GM23338 (cell line): Measurements from ENCODE around the gene NDUFS6. TPM values are rescaled to one million over a fixed set of nuclear protein-coding genes. Genes with fewer than 3 reads are reported as not detected.

Source experiments
- ATAC-seq: fragments of 200-7000 bp; cut with Tn5 transposase; 3 replicates; pipeline ENCODE4 v1.9.1; 2020
- DNase-seq: peaks from one replicate; pipeline ENCODE4 v3.0.0-alpha.2; 2015; ENCODE audit warnings: low spot score
- H2AFZ ChIP-seq: fragments of 200-600 bp; sonication (generic); 2 replicates; pipeline ENCODE4 v1.8.0; 2016; ENCODE audit warnings: antibody characterized with exemption, mild to moderate bottlenecking, moderate library complexity
- H3F3A ChIP-seq: fragments of 200-600 bp; sonication (generic); replicated peaks from 2 replicates; pipeline ENCODE4 v1.8.0; 2017; ENCODE audit warnings: antibody characterized with exemption, mixed run types, low read depth
- H3K27ac ChIP-seq: fragments of 200-600 bp; sonication (generic); 2 replicates; pipeline ENCODE4 v1.6.1; 2016; ENCODE audit warnings: low read depth
- H3K27me3 ChIP-seq: fragments of 200-600 bp; sonication (generic); 2 replicates; pipeline ENCODE4 v1.8.0; 2016; ENCODE audit warnings: mild to moderate bottlenecking, mixed run types, moderate library complexity; ENCODE audit not compliant: insufficient read depth
- H3K36me3 ChIP-seq: fragments of 200-600 bp; sonication (generic); 2 replicates; pipeline ENCODE4 v1.8.0; 2016; ENCODE audit warnings: mild to moderate bottlenecking; ENCODE audit not compliant: insufficient read depth
- H3K4me1 ChIP-seq: fragments of 200-600 bp; sonication (generic); 2 replicates; pipeline ENCODE4 v1.8.0; 2016; ENCODE audit warnings: mild to moderate bottlenecking, moderate library complexity; ENCODE audit not compliant: insufficient read depth
- H3K4me2 ChIP-seq: fragments of 200-600 bp; sonication (generic); 2 replicates; pipeline ENCODE4 v1.7.1; 2017; ENCODE audit warnings: mixed run types
- H3K4me3 ChIP-seq: fragments of 200-600 bp; sonication (generic); 2 replicates; pipeline ENCODE4 v1.6.1; 2016; ENCODE audit warnings: mixed run types
- H3K79me2 ChIP-seq: fragments of 200-600 bp; sonication (generic); replicated peaks from 2 replicates; pipeline ENCODE4 v1.8.0; 2017; ENCODE audit warnings: mild to moderate bottlenecking; ENCODE audit not compliant: insufficient read depth
- H3K9me2 ChIP-seq: fragments of 200-600 bp; sonication (generic); 2 replicates; pipeline ENCODE4 v1.8.0; 2017; ENCODE audit not compliant: insufficient read depth
- H4K20me1 ChIP-seq: fragments of 200-600 bp; sonication (generic); replicated peaks from 2 replicates; pipeline ENCODE4 v1.8.0; 2017; ENCODE audit warnings: mild to moderate bottlenecking; ENCODE audit not compliant: insufficient read depth
- H3K27ac Mint-ChIP-seq: 2 replicates; pipeline ENCODE4 v1.8.0; 2020; ENCODE audit warnings: inconsistent platforms, mild to moderate bottlenecking, moderate library complexity, mixed read lengths
- H3K27me3 Mint-ChIP-seq: 3 replicates; pipeline ENCODE4 v1.8.0; 2022; ENCODE audit warnings: low read depth, mild to moderate bottlenecking, moderate library complexity, mixed read lengths, inconsistent platforms; ENCODE audit not compliant: insufficient read depth, poor library complexity
- H3K36me3 Mint-ChIP-seq: 3 replicates; pipeline ENCODE4 v1.8.0; 2021; ENCODE audit warnings: low read depth, mild to moderate bottlenecking, inconsistent platforms, moderate library complexity, mixed read lengths
- H3K4me1 Mint-ChIP-seq: 3 replicates; pipeline ENCODE4 v1.8.0; 2020; ENCODE audit warnings: mild to moderate bottlenecking, inconsistent platforms, mixed read lengths
- H3K4me3 Mint-ChIP-seq: 3 replicates; pipeline ENCODE4 v1.8.0; 2021; ENCODE audit warnings: moderate library complexity, mild to moderate bottlenecking, inconsistent platforms, mixed read lengths
- H3K9me3 Mint-ChIP-seq: 3 replicates; pipeline ENCODE4 v1.8.0; 2020; ENCODE audit warnings: moderate library complexity, mild to moderate bottlenecking, inconsistent platforms, mixed read lengths
- POLR2AphosphoS5 ChIP-seq: IDR thresholded peaks from 2 replicates; pipeline ENCODE4 v1.6.1; 2016; ENCODE audit warnings: antibody characterized with exemption, low read depth
- polyA plus RNA-seq: library from polyadenylated mRNA; unstranded; fragments of >200 nt; fragmentation: Nextera tagmentation; extraction: Ambion mirVana; gene quantifications from 2 replicates; pipeline ENCODE4 v1.2.1, GENCODE V29; 2016
- total RNA-seq: library from RNA; depleted of rRNA; stranded (reverse); fragments of >200 nt; shearing (Covaris generic); gene quantifications from 2 replicates; pipeline ENCODE4 v1.2.3, GENCODE V29; 2014
- TF ChIP-seq, protein P1 (sequence below): IDR thresholded peaks from 2 replicates; pipeline ENCODE4 v1.6.1; 2016; ENCODE audit warnings: antibody characterized with exemption
- TF ChIP-seq, protein P2 (sequence below), 2 experiments: fragments of 200-600 bp in 1 of 2; sonication (generic) in 1 of 2; conservative IDR thresholded peaks; 2 replicates each; pipeline versions ENCODE4 v1.5.1 to v1.6.1; 2016 to 2017; ENCODE audit warnings: antibody characterized with exemption in 2 of 2, low read depth in 2 of 2, mild to moderate bottlenecking in 2 of 2, moderate library complexity in 1 of 2
- TF ChIP-seq, protein P3 (sequence below): fragments of 250-450 bp; sonication (Bioruptor Pico); IDR thresholded peaks from 2 replicates; pipeline ENCODE4 v1.5.0; 2020; ENCODE audit warnings: mild to moderate bottlenecking, moderate library complexity

The NDUFS6 gene
- total and polyA plus RNA-seq, 2 experiments from 2014 or later: 94.8 to 289 TPM

DNA sequence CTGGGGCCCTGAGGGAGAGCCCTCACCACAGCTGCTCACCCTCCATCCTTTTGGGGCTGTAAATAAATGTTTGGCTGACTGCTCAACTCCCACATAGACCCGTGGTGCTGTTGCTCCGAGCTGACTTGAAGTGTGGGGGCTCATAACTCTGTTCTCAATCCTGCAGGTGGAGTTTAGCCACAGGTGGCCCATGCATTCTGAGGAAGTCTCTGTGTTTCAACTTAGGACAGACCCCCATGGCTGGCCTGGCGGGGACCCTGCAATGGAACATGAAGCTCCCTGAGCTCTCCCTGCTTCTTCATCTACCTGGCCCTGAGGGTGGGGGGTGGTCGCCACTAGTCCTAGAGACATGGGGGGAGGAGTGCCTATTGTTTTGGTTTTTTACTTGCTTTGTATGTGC lies 19.7 kb downstream of the NDUFS6 start:
- no peak for ATAC-seq
- peaks cover 15% of the 10 kb centered on the region for H3K36me3 ChIP-seq
- no peaks in the 10 kb centered on the region for H3K9me2 ChIP-seq
- 0 out of 2 replicates have a peak, but pooled peaks cover 5% of the 10 kb centered on the region for H3K4me1 ChIP-seq
- Mint-ChIP-seq H3K27me3 (peaks cover 12% of the 10 kb centered on the region), H3K4me1 (peaks cover 21% of the 10 kb centered on the region), H3K9me3 (no peaks in the 10 kb centered on the region), H3K4me3 (no peak overlapping the region), H3K36me3 (peaks cover 70% of the 10 kb centered on the region), H3K27ac (no peak overlapping the region)
- no peak overlapping the region for H3K4me3 ChIP-seq
- TF ChIP-seq, protein P1, sequence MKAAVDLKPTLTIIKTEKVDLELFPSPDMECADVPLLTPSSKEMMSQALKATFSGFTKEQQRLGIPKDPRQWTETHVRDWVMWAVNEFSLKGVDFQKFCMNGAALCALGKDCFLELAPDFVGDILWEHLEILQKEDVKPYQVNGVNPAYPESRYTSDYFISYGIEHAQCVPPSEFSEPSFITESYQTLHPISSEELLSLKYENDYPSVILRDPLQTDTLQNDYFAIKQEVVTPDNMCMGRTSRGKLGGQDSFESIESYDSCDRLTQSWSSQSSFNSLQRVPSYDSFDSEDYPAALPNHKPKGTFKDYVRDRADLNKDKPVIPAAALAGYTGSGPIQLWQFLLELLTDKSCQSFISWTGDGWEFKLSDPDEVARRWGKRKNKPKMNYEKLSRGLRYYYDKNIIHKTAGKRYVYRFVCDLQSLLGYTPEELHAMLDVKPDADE: no peak
- TF ChIP-seq, protein P2, sequence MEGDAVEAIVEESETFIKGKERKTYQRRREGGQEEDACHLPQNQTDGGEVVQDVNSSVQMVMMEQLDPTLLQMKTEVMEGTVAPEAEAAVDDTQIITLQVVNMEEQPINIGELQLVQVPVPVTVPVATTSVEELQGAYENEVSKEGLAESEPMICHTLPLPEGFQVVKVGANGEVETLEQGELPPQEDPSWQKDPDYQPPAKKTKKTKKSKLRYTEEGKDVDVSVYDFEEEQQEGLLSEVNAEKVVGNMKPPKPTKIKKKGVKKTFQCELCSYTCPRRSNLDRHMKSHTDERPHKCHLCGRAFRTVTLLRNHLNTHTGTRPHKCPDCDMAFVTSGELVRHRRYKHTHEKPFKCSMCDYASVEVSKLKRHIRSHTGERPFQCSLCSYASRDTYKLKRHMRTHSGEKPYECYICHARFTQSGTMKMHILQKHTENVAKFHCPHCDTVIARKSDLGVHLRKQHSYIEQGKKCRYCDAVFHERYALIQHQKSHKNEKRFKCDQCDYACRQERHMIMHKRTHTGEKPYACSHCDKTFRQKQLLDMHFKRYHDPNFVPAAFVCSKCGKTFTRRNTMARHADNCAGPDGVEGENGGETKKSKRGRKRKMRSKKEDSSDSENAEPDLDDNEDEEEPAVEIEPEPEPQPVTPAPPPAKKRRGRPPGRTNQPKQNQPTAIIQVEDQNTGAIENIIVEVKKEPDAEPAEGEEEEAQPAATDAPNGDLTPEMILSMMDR (conservative IDR thresholded peaks at IDR 0.05; ENCODE audit: low read depth in 2 of 2): no peak
- TF ChIP-seq, protein P3, sequence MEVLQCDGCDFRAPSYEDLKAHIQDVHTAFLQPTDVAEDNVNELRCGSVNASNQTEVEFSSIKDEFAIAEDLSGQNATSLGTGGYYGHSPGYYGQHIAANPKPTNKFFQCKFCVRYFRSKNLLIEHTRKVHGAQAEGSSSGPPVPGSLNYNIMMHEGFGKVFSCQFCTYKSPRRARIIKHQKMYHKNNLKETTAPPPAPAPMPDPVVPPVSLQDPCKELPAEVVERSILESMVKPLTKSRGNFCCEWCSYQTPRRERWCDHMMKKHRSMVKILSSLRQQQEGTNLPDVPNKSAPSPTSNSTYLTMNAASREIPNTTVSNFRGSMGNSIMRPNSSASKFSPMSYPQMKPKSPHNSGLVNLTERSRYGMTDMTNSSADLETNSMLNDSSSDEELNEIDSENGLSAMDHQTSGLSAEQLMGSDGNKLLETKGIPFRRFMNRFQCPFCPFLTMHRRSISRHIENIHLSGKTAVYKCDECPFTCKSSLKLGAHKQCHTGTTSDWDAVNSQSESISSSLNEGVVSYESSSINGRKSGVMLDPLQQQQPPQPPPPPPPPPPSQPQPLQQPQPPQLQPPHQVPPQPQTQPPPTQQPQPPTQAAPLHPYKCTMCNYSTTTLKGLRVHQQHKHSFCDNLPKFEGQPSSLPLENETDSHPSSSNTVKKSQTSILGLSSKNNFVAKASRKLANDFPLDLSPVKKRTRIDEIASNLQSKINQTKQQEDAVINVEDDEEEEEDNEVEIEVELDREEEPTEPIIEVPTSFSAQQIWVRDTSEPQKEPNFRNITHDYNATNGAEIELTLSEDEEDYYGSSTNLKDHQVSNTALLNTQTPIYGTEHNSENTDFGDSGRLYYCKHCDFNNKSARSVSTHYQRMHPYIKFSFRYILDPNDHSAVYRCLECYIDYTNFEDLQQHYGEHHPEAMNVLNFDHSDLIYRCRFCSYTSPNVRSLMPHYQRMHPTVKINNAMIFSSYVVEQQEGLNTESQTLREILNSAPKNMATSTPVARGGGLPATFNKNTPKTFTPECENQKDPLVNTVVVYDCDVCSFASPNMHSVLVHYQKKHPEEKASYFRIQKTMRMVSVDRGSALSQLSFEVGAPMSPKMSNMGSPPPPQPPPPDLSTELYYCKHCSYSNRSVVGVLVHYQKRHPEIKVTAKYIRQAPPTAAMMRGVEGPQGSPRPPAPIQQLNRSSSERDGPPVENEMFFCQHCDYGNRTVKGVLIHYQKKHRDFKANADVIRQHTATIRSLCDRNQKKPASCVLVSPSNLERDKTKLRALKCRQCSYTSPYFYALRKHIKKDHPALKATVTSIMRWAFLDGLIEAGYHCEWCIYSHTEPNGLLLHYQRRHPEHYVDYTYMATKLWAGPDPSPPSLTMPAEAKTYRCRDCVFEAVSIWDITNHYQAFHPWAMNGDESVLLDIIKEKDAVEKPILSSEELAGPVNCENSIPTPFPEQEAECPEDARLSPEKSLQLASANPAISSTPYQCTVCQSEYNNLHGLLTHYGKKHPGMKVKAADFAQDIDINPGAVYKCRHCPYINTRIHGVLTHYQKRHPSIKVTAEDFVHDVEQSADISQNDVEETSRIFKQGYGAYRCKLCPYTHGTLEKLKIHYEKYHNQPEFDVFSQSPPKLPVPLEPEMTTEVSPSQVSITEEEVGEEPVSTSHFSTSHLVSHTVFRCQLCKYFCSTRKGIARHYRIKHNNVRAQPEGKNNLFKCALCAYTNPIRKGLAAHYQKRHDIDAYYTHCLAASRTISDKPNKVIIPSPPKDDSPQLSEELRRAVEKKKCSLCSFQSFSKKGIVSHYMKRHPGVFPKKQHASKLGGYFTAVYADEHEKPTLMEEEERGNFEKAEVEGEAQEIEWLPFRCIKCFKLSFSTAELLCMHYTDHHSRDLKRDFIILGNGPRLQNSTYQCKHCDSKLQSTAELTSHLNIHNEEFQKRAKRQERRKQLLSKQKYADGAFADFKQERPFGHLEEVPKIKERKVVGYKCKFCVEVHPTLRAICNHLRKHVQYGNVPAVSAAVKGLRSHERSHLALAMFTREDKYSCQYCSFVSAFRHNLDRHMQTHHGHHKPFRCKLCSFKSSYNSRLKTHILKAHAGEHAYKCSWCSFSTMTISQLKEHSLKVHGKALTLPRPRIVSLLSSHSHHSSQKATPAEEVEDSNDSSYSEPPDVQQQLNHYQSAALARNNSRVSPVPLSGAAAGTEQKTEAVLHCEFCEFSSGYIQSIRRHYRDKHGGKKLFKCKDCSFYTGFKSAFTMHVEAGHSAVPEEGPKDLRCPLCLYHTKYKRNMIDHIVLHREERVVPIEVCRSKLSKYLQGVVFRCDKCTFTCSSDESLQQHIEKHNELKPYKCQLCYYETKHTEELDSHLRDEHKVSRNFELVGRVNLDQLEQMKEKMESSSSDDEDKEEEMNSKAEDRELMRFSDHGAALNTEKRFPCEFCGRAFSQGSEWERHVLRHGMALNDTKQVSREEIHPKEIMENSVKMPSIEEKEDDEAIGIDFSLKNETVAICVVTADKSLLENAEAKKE (CRISPR knock-in tag): no peak
- TF ChIP-seq POLR2AphosphoS5: no peak
- no peaks in the 10 kb centered on the region; the same call in 1 of the 2 replicates for H3F3A ChIP-seq
- H3K4me2 ChIP-seq: no peak overlapping the region
- peaks cover 9% of the 10 kb centered on the region for H4K20me1 ChIP-seq
- DNase-seq: no peak
- no peaks in the 10 kb centered on the region for H3K27me3 ChIP-seq
- H2AFZ ChIP-seq: no peak overlapping the region
- H3K27ac ChIP-seq: no peak overlapping the region
- H3K79me2 ChIP-seq: peaks cover 15% of the 10 kb centered on the region
